NAMALWA (cell line): ENCODE data around the gene COL4A3.

Source experiments
- DNase-seq: peaks from one replicate; pipeline ENCODE4 v3.0.0-alpha.2; 2015; ENCODE audit warnings: low spot score

COL4A3 gene

DNA sequence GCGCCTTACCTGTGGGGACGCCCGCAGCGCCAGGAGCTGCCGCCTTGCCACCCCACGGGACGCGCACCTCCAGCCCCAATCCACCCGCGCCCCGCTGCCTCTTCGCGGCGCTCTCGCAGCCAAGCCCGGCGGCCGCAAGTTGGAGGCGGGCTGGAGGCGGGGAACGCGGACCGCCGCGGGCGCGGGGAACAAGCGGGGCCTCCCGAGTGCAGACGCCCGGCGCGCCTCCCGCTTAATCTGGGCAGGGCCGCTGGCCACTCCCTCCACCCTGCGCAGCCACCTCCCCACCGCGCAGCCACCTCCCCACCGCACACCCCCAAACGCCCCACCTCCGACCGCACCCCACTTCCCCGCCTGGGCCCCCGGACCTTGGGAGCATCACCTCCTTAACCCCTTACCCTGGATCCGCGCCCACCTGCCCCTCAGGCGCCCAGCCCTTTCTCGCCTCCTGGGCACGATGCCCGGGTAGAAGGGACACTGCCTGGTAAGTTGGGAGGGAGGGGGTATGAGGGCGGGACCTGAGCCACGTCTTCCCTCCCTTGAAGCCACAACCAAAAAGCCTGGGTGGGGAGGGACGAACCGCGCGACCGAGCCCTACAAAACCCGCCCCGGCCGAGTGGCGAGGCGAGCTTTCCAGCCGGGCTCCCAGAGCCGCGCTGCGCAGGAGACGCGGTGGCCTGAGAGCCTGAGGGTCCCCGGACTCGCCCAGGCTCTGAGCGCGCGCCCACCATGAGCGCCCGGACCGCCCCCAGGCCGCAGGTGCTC is at the start of gene COL4A3, which contains the start of gene COL4A4:
Gene COL4A3 (plus strand): TSS at position 627 of the 765 bp plus-strand sequence. CDS start 103 bp downstream, at position 730.
Gene COL4A4 (minus strand): TSS at position 208 of the 765 bp plus-strand sequence. CDS start 16,722 bp downstream, outside the sequence.
- DNase-seq = no peak

DNA sequence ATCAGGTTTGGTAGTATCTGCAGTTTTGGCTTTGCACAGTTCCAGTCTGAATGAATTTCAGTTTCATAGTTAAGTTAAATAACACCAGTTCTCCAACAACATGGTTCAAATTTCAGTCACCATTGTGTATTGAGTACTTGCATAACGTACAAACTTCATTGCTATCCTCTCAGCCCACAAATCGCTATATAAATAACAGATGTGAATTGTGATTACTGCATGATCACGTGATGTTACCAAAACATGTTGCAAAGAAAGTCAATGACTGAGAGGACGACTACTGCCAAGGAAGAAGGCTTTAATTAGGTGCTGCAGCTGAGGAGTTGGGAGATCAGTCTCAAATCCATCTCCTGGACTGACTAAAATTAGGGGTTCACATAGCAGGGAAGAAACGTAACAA is 48.7 kb upstream of the COL4A3 start:
- DNase-seq = no peak

DNA sequence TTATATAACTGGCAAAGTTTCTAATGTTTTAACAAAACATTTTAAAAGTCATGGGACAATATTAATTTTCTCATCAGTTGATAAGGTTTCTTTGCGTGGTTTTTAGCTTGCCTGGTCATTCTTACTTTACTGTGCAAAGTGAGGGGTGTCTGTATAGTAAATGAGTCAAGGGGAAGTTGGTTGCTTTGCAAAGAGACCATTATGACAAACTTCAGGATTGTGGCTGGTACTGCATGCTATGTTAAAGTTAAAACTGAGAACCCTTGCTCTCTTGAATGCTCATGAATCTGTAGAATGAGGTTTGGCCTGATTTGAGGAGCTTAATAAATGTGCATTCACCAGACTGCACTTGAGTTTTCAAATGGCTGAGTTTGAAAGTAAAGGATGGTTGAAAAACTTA is 47.4 kb upstream of the COL4A3 start:
- no peak for DNase-seq

DNA sequence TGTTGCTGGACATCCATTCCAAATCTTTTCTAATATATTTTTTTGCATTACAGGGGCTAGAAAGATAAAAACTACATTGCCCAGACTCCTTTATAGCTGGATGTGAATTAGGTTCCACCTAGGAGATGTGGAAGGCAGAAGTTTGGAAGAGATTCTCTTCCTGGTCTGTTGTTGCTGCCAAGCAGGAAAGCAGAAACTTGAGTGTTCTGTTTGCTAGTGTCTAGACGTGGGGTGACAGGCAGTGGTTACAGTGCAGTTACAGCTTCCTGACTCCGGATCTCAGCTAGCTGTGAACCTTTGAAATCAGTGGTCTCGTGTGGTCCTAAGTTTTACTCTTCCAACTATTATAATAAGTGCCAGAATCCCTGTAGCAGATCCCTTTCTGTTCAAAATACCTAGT is 46.6 kb upstream of the COL4A3 start:
- DNase-seq = no peak

DNA sequence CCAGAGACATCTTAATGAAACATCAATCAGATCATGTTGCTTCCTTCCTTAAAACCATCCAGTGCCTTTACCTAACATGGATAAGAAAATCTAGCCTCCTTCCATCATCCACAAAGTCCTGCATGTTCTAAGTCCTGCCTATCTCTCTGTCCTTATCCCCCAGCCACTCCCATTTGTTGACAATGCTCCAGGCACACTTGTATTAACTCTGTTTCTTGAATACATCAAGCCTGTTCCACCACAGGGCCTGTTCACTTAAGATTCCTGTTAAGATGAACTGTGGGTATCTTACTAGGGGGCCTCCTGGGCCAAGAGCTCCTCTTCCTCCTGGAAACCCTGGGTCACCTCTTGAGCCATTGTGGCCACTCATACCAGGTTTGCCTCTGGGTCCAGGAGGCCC is 46.1 kb upstream of the COL4A3 start:
- no peak for DNase-seq

DNA sequence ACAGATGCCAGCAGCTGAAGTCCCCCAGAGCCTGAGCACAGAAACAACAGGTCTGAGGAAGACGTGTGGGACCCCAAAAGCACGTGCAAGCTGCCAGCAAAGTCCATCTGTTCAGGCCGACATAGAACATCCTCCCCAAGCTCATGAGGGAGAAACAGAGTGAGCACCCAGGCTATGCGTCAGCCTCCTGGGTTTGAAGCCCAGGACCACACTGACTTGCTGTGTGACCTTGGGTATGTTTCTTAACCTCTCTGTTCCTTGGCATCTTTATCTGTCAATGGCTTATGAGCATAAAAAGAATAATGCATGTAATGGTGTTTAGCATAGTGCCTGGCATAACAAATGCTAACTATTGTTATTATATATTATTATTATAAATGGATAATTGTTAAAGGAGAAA is 40.7 kb upstream of the COL4A3 start:
- no peak for DNase-seq

DNA sequence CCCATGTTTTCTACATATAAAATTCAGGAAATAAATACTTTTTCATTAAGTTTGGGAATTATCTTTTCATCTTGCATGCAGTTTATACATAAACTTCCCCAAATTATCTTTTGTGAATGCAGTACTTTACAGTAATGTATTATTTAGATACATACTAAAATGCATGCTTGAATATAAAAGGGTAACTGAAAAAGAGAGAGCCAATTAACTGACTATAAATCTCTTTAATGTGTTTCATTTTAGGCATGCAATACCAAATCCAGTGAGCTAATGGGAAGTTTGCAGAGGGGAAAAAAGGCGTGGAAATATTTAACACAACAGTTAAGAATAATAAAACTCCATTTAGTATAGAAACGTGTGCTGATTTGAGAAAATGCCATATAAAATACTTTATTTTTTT is 39.6 kb upstream of the COL4A3 start:
- no peak for DNase-seq

DNA sequence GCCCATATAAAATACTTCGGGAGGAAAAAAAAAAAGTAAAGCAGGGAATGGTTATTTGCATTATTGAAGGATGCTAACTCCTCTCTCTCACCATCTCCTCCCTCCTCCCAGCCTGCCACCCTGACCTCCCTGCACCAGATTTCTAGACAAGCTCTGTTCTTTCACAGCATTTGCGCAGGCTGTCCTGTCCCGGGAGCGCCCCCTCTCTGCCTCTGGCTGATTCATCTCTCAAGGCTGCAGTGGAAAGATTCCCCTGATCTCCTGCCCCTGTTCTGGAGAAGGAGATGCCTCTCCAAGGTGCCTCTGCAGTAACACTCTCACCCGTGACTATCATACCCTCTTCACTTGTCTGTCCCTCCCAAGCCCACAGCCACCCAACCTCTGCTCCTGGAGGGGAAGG is 38.9 kb upstream of the COL4A3 start:
- no peak for DNase-seq

DNA sequence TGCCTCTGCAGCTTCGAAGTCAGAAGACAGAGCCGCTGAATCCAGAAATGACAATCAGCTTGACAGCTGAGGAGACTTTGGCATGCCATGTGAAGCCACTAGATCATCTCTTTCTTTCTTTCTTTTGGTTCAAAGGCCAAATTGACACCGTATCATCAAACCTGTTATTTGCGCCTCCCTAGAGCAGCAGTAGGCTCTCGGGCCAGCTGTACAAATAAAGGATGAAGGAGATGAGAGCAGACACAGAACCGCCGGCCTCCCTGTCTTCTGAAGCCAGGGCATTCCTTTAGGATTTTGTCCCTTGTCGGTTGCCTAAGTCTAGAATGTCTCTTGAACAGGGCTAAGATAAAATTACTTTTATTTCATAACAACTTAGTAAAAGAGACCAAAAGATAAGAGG is 37.2 kb upstream of the COL4A3 start:
- DNase-seq = no peak

DNA sequence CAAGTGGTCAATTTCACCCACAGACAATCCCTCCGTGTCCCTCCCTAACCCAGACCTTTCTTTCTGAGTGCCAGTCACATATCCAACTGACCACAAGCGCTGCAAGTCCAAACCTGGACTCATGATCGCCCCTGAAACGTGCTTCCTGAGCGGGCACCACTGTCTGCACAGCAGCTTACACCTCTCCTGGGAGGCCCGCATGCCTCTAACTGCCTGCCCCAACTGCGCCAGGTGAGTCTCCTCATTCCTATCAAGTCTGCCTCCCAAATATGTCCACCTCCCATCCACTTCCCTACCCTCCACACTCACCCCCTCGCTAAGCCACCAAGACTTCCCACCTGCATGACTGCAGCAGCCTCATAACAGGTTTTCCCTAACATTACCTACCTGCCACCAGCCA is 33.8 kb upstream of the COL4A3 start:
- no peak for DNase-seq

DNA sequence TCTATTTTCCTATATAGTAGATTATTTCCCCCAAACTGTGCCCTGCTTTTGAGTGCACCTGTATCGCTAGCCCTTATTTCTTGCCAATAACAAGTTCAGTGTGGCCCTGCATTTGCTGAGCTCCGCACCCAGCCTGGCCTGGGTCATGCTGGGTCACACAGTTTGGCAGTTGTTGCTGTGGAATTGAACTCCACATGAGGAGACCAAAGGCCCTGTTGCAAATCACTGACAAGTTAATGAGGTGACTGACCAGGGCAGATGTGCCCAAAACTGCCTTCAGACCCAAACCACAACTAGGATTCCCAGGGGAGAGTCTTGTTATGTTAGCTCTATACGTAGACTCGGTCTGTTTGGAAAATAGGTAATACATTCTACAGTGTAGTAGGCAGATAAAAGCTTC is 31.4 kb upstream of the COL4A3 start:
- no peak for DNase-seq

DNA sequence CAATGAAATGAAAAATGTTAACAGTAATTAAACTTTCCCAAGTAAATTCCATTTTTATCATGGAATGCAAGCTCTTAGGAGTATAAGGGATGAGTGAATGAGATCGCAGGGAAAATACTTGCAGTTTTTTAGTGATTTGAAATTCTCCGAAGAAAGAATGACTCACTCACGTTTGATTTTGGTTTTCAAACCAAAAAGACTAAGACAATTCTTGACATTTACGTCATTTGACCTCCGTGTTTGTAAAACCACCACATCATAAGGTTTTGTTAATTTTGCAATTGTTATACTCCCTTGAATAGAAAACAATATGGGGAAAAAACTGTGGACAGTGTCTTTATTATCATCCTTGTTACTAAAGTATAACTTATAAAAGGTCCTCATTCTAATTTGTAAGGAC is 29.8 kb upstream of the COL4A3 start:
- no peak for DNase-seq

DNA sequence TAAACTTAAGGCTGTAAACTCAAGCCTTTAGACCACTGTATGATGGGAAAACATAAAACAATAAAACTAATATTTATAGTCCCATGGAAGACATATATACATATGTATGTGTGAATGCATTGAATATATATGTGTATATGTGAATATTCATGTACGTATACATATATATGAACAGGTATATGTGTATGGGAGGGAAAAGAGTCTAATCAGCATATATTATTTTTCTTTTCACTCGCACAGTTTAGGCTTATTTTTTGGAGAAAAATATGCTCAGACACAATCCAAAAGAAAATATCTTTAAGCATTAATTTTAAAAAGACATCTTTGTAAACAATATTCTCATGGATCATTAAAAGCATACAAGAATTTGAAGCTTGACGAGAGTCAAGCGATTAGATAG is 23.1 kb upstream of the COL4A3 start:
- DNase-seq = no peak

DNA sequence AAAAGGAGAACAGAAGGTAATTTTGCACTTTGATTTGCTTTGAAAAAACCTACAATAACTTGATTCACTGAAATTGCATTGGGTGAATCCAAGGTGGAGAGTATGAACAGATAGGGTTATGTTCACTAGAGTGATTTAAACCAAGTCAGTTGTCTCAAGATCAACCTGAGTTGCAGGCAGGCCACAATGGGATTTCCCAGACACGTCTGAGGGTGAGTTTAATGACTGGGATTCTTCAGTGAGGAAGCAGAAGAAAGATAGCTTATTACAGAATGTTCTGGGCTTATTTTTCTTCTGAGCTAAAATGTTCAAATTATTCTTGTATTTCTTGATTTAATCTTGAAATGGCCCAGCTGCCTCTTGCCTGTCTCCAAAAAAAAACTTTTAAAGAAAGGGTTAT is 20.5 kb upstream of the COL4A3 start:
- no peak for DNase-seq

DNA sequence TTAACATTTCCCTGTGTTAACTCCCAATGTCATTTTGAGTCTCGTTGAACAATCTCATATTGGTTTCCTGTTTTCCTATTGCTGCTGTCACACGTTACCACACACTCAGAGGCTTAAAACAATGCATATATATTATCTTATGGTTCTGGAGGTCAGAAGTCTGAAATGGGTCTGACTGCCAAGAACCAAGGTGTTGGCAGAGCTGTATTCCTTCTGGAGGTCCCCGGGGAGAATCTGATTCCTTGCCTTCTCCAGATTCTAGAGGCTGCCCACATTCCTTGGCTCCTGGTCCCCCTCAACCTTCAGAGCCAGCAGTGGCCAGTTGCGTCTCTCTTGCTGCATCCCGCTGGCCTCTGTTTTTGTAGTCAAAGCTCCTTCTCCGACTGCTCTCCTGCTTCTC is 18.0 kb upstream of the COL4A3 start:
- DNase-seq = no peak

DNA sequence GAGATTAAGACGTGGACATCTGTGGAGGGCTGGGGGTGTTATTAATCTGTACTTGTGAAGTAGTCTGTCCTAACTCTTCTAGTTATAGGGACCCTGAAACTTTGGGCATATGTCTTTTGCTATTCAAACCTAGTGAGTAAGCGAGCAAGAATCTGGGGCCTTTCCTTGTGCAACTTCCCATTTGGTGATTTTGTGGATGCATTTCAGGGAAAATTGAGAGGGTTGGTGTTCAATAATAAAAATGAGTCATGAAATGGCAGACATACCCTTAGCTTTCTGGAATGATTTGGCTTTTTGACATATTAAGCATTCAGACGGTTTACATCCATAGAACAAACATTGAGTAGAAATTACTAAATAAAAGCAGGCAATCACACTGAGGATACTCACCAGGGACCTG is 17.4 kb upstream of the COL4A3 start:
- no peak for DNase-seq

DNA sequence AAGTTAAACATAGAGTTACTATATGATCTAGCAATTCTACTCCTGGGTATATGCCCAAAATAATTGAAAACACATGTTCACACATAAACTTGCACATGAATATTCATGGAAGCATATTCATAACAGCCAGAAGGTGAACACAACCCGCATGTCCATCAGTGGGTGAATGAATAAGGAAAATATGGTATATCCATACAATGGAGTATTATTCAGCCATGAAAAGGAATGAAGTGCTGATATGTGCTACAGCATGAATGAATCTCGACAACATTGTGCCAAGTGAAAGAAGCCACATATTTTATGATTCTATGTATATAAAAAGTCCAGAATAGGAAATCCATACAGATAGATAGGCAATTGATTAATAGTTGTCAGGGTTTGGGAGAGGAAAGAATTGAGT is 16.3 kb upstream of the COL4A3 start:
- no peak for DNase-seq

DNA sequence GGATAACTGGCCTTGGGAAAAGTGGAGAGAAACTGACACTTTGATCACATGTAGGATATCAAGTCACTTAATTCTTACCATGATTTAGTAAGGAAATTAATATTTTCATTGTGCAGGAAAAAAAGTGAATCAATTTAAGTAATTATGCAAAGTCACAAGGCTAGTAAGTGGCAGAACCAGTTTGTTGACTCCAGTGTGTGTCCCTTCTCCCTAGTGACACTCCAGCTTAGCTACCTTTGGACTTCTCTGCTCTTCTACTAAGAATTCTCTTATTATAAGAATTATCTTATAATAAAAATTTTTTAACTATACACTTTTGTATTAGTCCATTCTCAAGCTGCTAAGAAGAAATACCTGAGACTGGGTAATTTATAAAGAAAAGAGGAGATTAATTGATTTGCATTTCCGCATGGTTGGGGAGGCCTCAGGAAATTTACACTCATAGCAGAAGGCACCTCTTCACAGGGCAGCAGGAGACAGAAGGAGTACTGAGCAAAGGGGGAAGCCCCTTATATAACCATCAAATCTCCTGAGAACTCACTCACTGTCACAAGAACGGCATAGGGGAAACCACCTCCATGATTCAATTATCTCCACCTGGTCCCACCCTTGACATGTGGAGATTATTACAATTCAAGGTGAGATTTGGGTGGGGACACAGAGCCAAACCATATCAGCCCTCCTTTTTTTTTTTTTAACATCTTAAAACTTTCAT is 14.0 kb upstream of the COL4A3 start:
- DNase-seq = no peak

DNA sequence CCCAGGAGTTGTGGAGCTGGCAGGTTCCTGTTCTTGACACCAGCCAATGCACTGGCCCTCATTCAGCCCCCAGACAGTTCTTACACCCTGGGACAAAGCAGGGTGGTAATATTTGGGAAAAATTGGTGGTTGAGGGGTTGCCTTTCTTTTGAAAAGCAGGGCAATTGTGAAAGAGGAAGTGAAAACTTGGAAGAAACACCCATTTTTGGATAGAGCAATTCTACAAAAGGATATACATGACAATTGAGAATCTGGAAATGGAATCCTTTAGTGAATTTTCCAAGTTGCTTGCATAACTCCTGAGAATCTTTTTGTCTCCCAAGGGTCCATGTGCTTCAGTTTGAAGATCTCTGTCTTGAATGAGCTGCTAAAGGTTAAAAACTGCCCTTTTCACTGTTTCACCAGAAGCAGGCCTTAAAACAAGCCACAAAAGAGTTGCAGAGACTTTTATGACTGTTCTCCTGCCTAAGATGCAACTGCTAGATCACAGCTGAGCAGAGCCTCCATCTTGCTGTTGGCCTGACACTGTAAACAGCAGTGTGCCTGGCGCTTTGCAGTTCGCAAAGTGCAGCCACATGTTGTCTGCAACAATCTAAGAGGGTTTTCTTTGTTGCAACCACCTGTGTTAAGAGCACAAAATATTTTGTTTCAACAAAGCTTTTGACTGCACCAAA is 12.2 kb upstream of the COL4A3 start:
- no peak for DNase-seq

DNA sequence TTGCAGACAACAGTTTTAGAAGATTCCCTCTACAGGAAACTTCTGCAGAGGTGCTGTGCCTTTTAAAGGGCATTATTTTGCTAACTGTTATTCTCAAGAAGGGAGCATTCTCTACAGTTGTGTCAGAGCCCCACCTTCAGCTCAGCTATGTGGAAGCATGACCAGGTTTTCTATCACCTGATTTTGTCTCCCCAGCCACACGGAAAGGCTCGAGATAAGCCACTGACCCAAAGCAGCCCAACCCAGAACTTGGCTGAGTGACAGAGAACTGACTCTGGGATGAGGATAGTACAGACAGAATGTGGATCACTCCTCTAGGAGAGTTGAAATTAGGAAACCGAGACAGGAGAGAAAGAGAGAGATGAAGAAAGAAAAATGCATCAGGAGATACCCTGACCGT is 11.1 kb upstream of the COL4A3 start:
- no peak for DNase-seq

DNA sequence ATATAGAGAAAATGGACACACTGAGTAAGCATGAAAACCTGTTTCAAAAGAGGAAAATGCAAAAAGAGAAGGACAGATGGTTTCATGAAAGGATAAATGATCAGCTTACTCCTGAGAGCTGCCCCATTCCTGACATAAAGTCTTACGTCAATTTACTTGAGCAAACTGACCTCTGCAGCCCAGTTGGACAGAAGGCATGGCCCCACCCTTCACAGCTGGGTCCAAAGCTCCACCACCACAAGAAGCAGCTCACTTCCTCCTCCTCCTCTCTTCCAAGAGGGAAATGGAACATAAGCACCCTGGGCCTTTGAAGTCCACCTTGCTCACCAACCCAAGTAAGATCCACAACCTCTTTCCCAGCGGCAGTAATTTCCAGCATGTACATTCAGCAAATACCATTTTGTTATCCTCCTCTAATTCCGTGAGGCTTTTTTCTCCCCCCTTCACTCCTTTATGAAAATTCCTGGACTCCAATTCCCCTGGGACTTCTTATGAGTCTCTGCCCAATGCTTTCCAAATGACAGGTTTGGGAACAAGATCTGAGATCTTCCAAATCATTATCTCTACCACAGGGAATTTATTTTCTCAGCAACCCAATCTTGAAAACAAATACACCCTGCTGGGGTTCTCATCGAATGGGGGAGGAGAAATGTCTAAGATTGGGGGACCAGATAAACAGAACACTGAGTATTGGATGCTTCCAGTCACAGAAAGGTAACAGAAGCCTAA is 10.5 kb upstream of the COL4A3 start:
- no peak for DNase-seq

DNA sequence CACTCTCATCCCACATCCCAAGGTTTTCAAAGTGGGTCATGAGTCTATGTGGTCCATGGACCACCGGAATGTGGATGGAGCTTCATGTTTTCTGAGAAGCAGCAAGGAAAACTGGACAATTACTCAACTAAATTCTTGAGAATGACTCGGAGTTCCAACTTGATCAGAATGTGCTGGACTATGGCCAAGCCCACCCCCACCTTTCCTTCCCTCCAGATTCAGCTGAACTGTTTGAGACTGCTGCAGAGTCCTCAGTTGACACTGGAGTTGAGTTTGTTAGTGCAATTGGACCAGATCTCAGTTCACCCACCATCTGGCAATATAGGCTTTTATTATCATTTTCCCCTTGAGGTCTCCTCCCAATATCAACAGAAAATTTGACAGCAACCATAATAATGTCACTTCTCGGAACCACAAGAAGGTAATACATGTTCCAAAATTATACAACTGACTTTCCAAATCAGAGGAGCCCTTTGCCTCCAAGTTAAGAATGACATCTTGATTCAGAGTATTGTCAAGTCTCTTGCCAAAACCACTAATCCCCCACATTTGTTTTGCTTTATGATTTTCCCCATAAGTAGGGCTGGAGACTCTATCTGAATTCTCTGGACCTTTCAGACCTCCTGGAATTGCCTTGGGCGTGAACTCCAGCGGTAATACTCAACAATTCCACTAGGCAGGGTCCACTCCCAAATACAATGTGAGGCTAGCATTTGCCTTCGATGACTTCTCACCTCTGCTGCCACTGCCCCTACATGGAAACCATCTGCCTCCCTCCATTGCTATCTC is 9.2 kb upstream of the COL4A3 start:
- no peak for DNase-seq
